ENCODE measurements around the gene RAB27A. TPM values are rescaled to one million over a fixed set of nuclear protein-coding genes. Genes with fewer than 3 reads are reported as not detected.
A peak's percentile ranks its signal among the peaks of the same experiment; 100 is the strongest.

RAB27A gene
- total and polyA plus RNA-seq, 8 donors: 6.4 to 26.5 (median 14.8) TPM

DNA sequence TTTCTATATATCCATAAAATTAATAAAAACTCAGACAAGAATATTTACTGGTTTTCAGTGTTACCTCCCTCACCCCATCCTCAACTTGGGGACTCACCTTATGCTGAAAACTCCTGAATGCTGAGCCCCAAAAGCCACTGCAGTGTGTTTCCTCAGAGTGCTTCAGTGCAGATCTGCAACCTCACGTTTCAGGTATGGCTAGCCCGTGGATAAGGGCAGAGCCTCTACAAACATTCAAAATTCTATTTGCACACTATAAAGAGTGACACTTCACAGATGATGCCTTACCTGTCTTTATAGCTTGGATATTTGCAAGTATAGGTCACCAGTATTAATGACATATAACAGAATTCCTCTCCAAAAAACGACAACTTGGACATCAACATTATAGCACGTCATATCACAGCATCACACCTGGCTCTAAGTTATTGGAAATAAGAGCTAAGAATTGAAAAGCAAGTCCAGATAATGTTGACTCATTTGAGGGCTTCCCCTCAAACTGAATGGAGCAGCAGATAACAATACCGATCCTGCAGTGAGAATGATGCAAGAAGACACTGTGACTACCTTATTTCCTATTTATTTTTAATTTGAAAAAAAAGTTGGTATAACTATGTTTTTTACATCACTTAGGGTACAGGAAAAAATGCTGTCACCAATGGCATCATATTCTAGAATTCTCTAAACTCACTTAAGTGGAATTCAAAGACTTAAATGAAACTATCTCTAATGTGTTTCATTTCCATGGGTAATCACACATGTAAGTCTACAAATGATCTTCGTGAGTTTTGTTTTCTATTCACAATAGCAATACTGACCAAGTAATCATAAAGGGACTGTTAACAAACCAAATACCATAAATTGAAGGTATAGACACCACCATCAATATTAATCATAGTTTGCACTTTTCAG lies 52.1 kb downstream of the RAB27A start:
- H3K4me1 ChIP-seq: peaks cover 0 to 9% (median 3%) of the 10 kb centered on the region in 3 donors
- FAIRE-seq: no peak

DNA sequence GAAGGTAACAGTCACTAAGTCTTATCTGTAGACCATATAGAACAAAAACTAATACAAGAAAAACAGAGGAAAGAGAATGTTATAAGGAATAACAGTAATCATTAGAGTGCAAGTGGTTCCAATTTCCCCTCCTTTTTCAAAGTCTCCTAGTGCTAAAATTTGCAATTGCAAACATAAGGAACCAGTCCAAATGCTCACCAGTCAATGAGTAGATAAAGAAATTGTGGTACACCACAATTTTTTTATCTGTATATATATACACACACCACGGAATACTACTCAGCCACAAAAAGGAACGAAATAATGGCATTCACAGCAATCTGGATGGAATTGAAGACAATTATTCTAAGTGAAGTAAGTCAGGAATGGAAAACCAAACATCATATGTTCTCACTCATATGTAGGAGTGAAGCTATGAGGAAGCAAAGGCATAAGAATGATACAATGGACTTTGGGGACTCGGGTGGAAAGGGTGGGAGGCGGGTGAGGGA lies 54.0 kb downstream of the RAB27A start:
- WGBS, 2 donors: 83 to 93% methylated on average over 4 of the region's 4 CpGs
- intact Hi-C loops (cut with DNase I): no loop called here
- no peaks in the 10 kb centered on the region for H3K9me3 ChIP-seq
- H3K27ac ChIP-seq: no peak overlapping the region
- ATAC-seq (no peak), DNase-seq (no peak), FAIRE-seq (no peak)
- no peaks in the 10 kb centered on the region for H3K36me3 ChIP-seq
- H3K4me1 ChIP-seq: peaks cover 0 to 9% (median 3%) of the 10 kb centered on the region in 3 donors
- TF ChIP-seq, protein P1, sequence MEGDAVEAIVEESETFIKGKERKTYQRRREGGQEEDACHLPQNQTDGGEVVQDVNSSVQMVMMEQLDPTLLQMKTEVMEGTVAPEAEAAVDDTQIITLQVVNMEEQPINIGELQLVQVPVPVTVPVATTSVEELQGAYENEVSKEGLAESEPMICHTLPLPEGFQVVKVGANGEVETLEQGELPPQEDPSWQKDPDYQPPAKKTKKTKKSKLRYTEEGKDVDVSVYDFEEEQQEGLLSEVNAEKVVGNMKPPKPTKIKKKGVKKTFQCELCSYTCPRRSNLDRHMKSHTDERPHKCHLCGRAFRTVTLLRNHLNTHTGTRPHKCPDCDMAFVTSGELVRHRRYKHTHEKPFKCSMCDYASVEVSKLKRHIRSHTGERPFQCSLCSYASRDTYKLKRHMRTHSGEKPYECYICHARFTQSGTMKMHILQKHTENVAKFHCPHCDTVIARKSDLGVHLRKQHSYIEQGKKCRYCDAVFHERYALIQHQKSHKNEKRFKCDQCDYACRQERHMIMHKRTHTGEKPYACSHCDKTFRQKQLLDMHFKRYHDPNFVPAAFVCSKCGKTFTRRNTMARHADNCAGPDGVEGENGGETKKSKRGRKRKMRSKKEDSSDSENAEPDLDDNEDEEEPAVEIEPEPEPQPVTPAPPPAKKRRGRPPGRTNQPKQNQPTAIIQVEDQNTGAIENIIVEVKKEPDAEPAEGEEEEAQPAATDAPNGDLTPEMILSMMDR (IDR thresholded peaks at IDR 0.05): no peak
- H3K27me3 ChIP-seq: no peaks in the 10 kb centered on the region
- no peak overlapping the region for H3K4me3 ChIP-seq

More for the DNA sequence above, 52.1 kb downstream of the RAB27A start:
- WGBS, 2 donors: 47 to 82% methylated on average over 6 of the region's 6 CpGs
- H3K9me3 ChIP-seq: no peaks in the 10 kb centered on the region
- intact Hi-C loops (cut with DNase I): no loop called here
- H3K4me3 ChIP-seq: no peak overlapping the region
- DNase-seq (no peak), ATAC-seq (peak in 1 of 4 donors; percentile 24)
- no peaks in the 10 kb centered on the region for H3K36me3 ChIP-seq
- TF ChIP-seq, protein P1 (IDR thresholded peaks at IDR 0.05): no peak
- H3K27me3 ChIP-seq: no peaks in the 10 kb centered on the region
- no peak overlapping the region for H3K27ac ChIP-seq

DNA sequence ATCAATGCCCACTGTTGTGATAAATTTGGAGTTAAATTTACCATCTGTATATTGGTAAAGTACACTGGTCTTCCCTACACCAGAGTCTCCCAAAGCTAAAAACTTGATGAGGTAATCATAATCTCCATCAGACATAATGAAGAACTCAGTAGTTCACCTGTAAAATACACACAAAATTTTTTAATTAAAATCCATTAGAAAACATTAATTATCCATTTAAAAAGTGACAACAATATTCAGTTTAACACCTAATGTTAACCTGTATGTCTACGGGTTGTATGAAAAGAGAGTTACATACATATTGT lies 54.9 kb downstream of the RAB27A start:
- ATAC-seq: no peak
- WGBS, 2 donors: 85 to 100% methylated on average over 1 of the region's 1 CpG

DNA sequence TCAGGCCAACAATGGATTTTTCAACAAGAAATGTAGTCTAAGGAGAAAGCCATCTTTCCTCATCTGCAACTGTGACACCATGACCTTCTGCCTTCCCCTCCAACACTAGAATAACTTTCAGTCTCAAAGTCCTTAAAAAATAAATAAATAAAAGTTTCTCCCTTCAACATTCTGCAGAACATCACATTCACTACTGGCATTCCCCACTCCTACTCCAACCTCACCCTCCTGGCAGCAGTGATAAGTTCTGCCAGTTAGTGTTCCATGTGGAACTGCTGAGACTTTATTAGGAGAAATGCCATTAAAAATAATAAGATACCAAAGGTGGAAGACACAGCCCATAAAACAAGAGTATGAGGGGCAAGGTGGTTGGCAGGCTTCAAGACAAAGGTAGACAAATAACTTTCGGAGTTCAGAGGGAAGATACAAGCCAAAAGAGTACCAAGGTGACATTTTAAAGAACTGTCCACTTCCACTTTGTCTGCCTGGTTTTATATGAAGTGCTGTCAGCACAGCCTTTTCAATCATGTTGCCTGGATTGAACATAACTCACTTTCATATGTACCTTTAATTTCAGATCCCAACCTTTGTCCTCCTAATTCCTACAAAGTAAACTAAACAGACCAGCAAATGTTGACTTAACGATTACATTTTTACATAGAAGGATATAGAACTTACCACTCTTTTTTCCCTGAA lies 55.4 kb downstream of the RAB27A start:
- WGBS, 2 donors: 36 to 52% methylated on average over 2 of the region's 2 CpGs
- Histone ChIP-seq H3K4me3 (no peak overlapping the region), H3K4me1 (peaks cover 0 to 9% (median 8%) of the 10 kb centered on the region in 3 donors), H3K9me3 (no peaks in the 10 kb centered on the region), H3K36me3 (no peaks in the 10 kb centered on the region), H3K27me3 (no peaks in the 10 kb centered on the region), H3K27ac (peak overlapping the region in 1 of 4 donors; percentile 45)
- TF ChIP-seq, protein P1 (IDR thresholded peaks at IDR 0.05): no peak
- DNase-seq (no peak), ATAC-seq (peak; percentile 30 to 79 (median 48)), FAIRE-seq (no peak)
- intact Hi-C loops (cut with DNase I): no loop called here

More for the DNA sequence above, 54.9 kb downstream of the RAB27A start:
- Histone ChIP-seq H3K36me3 (no peaks in the 10 kb centered on the region), H3K27ac (peak overlapping the region in 1 of 4 donors; percentile 45), H3K27me3 (no peaks in the 10 kb centered on the region), H3K4me3 (no peak overlapping the region), H3K4me1 (peaks cover 0 to 9% (median 8%) of the 10 kb centered on the region in 3 donors), H3K9me3 (no peaks in the 10 kb centered on the region)
- DNase-seq: no peak
- FAIRE-seq: no peak
- TF ChIP-seq, protein P1 (IDR thresholded peaks at IDR 0.05): no peak
- intact Hi-C loops (cut with DNase I): no loop called here
